HCT116 (cell line): ENCODE results near the gene SLC9B1. TPM values are rescaled to one million over a fixed set of nuclear protein-coding genes. Genes with fewer than 3 reads are reported as not detected.

Source experiments
- ATAC-seq: fragments of 200-7000 bp; cut with Tn5 transposase; 2 replicates; pipeline ENCODE4 v1.9.1; 2020; ENCODE audit warnings: mild to moderate bottlenecking, moderate library complexity
- BruUV-seq: library from RNA; stranded (reverse); fragments of 400-500 nt; replicated peaks from 2 replicates; lab custom pipeline; 2021; lab: Mats Ljungman, UMichigan
- CTCF ChIA-PET: fragments of 300-600 bp; sonication (Branson Sonifier 250); formaldehyde crosslinking; loops from one replicate; lab custom pipeline; 2021; ENCODE audit warnings: antibody characterized with exemption; lab: Charles Lee
- POLR2A ChIA-PET: fragments of 300-600, 350-600 bp; sonication (Branson Sonifier 250); formaldehyde crosslinking; loops from one replicate; lab custom pipeline; 2021; ENCODE audit warnings: antibody characterized with exemption; lab: Charles Lee
- RAD21 ChIA-PET, 2 experiments: fragments of 300-600 bp; sonication (Branson Sonifier 250); formaldehyde crosslinking; loops; one replicate each; lab custom pipeline; 2023; ENCODE audit warnings: low total read pairs in 2 of 2; ENCODE audit not compliant: uncharacterized antibody in 2 of 2, unreplicated experiment in 2 of 2, low non-redundant PET in 1 of 2; lab: Charles Lee
- DNase-seq: peaks from one replicate; pipeline ENCODE4 v3.0.0-alpha.2; 2010; ENCODE audit warnings: low read depth, low spot score
- H2AFZ ChIP-seq: fragments of 200-600 bp; shearing (Covaris generic), sonication (generic); 2 replicates; pipeline ENCODE4 v1.6.1; 2017; ENCODE audit warnings: low read depth, mixed run types, mixed read lengths, antibody characterized with exemption, low read length; ENCODE audit not compliant: poor library complexity, severe bottlenecking
- H3K27ac ChIP-seq: 2 replicates; pipeline ENCODE4 v1.5.1; 2012; ENCODE audit warnings: low read depth, low read length
- H3K27me3 ChIP-seq: fragments of 200-600 bp; sonication (generic); 2 replicates; pipeline ENCODE4 v1.6.1; 2016; ENCODE audit warnings: mixed run types, low read length, mixed read lengths; ENCODE audit not compliant: insufficient read depth
- H3K36me3 ChIP-seq, 2 experiments: fragments of 200-500 bp in 1 of 2; fragments of 200-600 bp in 1 of 2; sonication (Bioruptor generic) in 1 of 2; sonication (generic) in 1 of 2; 2 replicates each; pipeline versions ENCODE4 v1.5.1 to v1.6.1; 2014 to 2016; ENCODE audit warnings: low read length in 2 of 2, inconsistent platforms in 1 of 2, mixed read lengths in 1 of 2, mixed run types in 1 of 2; ENCODE audit not compliant: insufficient read depth in 2 of 2, control insufficient read depth in 1 of 2
- H3K4me1 ChIP-seq, 2 experiments: fragments of 200-600 bp in 1 of 2; sonication (generic) in 1 of 2; 2 replicates each; pipeline versions ENCODE4 v1.5.1 to v1.6.1; 2012 to 2017; ENCODE audit warnings: low read length in 2 of 2, inconsistent platforms in 1 of 2, mild to moderate bottlenecking in 1 of 2, mixed read lengths in 1 of 2, mixed run types in 1 of 2, moderate library complexity in 1 of 2; ENCODE audit not compliant: insufficient read depth in 2 of 2, control insufficient read depth in 1 of 2
- H3K4me2 ChIP-seq: fragments of 200-600 bp; sonication (generic); 2 replicates; pipeline ENCODE4 v1.6.1; 2017; ENCODE audit warnings: mixed run types, low read length, mixed read lengths
- H3K4me3 ChIP-seq, 2 experiments: fragments of 200-600 bp in 1 of 2; sonication (generic) in 1 of 2; replicated peaks in 1 of 2; 2 replicates each; pipeline ENCODE4 v1.5.1; 2011 to 2016; ENCODE audit warnings: low read length in 2 of 2, control low read depth in 1 of 2, low read depth in 1 of 2, mild to moderate bottlenecking in 1 of 2, mixed read lengths in 1 of 2, mixed run types in 1 of 2
- H3K79me2 ChIP-seq: fragments of 200-600 bp; sonication (generic); 2 replicates; pipeline ENCODE4 v1.6.1; 2017; ENCODE audit warnings: mild to moderate bottlenecking, mixed run types, low read length, moderate library complexity, mixed read lengths; ENCODE audit not compliant: insufficient read depth
- H3K9ac ChIP-seq: fragments of 200-600 bp; sonication (generic); 2 replicates; pipeline ENCODE4 v1.6.1; 2016; ENCODE audit warnings: low read length, mixed read lengths
- H3K9me2 ChIP-seq: fragments of 200-600 bp; sonication (generic), shearing (Covaris generic); 2 replicates; pipeline ENCODE4 v1.6.1; 2017; ENCODE audit warnings: mixed run types, mild to moderate bottlenecking, moderate library complexity; ENCODE audit not compliant: insufficient read depth
- H3K9me3 ChIP-seq, 2 experiments: fragments of 200-500 bp in 1 of 2; fragments of 200-600 bp in 1 of 2; sonication (Bioruptor generic) in 1 of 2; sonication (generic) in 1 of 2; 2 replicates each; pipeline ENCODE4 v1.6.1; 2014 to 2017; ENCODE audit warnings: low read length in 2 of 2, mixed read lengths in 2 of 2, inconsistent platforms in 1 of 2, low read depth in 1 of 2, mild to moderate bottlenecking in 1 of 2, mixed run types in 1 of 2, moderate library complexity in 1 of 2; ENCODE audit not compliant: control insufficient read depth in 1 of 2, insufficient read depth in 1 of 2
- H4K20me1 ChIP-seq: fragments of 200-600 bp; sonication (generic), shearing (Covaris generic); 2 replicates; pipeline ENCODE4 v1.6.1; 2017; ENCODE audit warnings: mixed run types, mild to moderate bottlenecking, moderate library complexity; ENCODE audit not compliant: insufficient read depth
- CBX3 ChIP-seq: IDR thresholded peaks from 2 replicates; pipeline ENCODE4 v1.6.1; 2012; ENCODE audit warnings: low read depth
- EZH2 ChIP-seq: fragments of 200-600 bp; sonication (generic); IDR thresholded peaks from 2 replicates; pipeline ENCODE4 v1.6.1; 2017; ENCODE audit warnings: antibody characterized with exemption, mixed run types
- EZH2phosphoT487 ChIP-seq: fragments of 200-600 bp; IDR thresholded peaks from 2 replicates; pipeline ENCODE4 v1.6.1; 2018; ENCODE audit warnings: antibody characterized with exemption, borderline replicate concordance
- POLR2A ChIP-seq: IDR thresholded peaks from 2 replicates; pipeline ENCODE4 v1.7.0; 2011; ENCODE audit warnings: borderline replicate concordance; ENCODE audit not compliant: insufficient read depth, insufficient read length; ENCODE audit errors: extremely low read depth
- POLR2AphosphoS5 ChIP-seq: IDR thresholded peaks from 2 replicates; pipeline ENCODE4 v1.6.1; 2011; ENCODE audit warnings: mild to moderate bottlenecking, low read depth, low read length, moderate library complexity
- RAD21 ChIP-seq: IDR thresholded peaks from 2 replicates; pipeline ENCODE4 v1.6.1; 2012; ENCODE audit warnings: low read depth, mild to moderate bottlenecking
- SIN3A ChIP-seq: IDR thresholded peaks from 2 replicates; pipeline ENCODE4 v1.6.1; 2012; ENCODE audit warnings: low read depth
- SP1 ChIP-seq: IDR thresholded peaks from 2 replicates; pipeline ENCODE4 v1.6.1; 2012; ENCODE audit warnings: low read depth
- SRF ChIP-seq: IDR thresholded peaks from 2 replicates; pipeline ENCODE4 v1.6.1; 2012; ENCODE audit warnings: low read depth
- TCF7L2 ChIP-seq: IDR thresholded peaks from 2 replicates; pipeline ENCODE4 v1.7.0; 2011; ENCODE audit warnings: borderline replicate concordance, inconsistent platforms; ENCODE audit not compliant: insufficient read depth, insufficient read length; ENCODE audit errors: extremely low read depth
- intact Hi-C: fragments of 100-400 bp; cut with micrococcal nuclease; formaldehyde crosslinking; loops from 2 replicates; pipeline ENCODE4 v1.10.0; 2022
- total RNA-seq: library from RNA; stranded (reverse); gene quantifications from one replicate; pipeline ENCODE4 v1.2.1, GENCODE V29; 2021; ENCODE audit not compliant: unreplicated experiment
- TF ChIP-seq, protein P1 (sequence below): IDR thresholded peaks from 2 replicates; pipeline ENCODE4 v1.6.1; 2012

Gene SLC9B1
- total RNA-seq, 1 experiment from 2014 or later, result 0.74 TPM

DNA sequence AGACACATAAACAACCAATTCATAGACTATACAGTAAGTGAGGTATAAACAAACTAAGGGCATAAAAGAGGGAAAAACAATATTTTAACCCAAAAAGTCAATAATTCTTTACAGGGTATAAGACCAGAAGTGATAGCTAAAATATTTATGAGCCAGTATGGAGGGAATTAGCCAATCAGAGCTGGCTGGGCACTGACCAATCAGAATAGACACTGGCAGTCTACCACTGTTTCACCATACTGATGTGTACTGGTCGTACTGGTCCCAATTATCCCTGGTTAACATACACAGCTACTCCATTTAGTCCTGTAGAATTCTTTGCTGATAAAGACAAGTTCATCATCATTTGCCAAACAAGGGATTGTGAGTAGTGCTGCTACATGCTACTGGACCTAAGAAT lies 9.8 kb upstream of the SLC9B1 start:
- Histone ChIP-seq H3K9ac (no peak overlapping the region), H3K4me2 (no peak overlapping the region), H3K27me3 (no peaks in the 10 kb centered on the region), H3K79me2 (no peaks in the 10 kb centered on the region), H3K27ac (no peak overlapping the region), H4K20me1 (no peaks in the 10 kb centered on the region; the same call in 1 of the 2 replicates), H3K4me1 (no peaks in the 10 kb centered on the region), H2AFZ (no peak overlapping the region), H3K4me3 (no peak overlapping the region), H3K9me2 (no peaks in the 10 kb centered on the region)
- ChIA-PET RAD21 (no interaction called here), CTCF (interaction anchor here (0.9 kb wide), 1 partner anchor 598 kb away, joined by 4 read pairs; no protein-coding TSS in a partner anchor)
- no TSS peak for BruUV-seq
- no peak for ATAC-seq
- intact Hi-C loops, result no loop called here
- no peak for TF ChIP-seq RAD21
- TF ChIP-seq POLR2AphosphoS5, result no peak
- TF ChIP-seq POLR2A, result no peak
- no peak for TF ChIP-seq CBX3
- TF ChIP-seq SIN3A, result no peak
- TF ChIP-seq, all 23 proteins: peak for 0
- no peak for DNase-seq
- no peaks in the 10 kb centered on the region for H3K9me3 ChIP-seq
- POLR2A ChIA-PET, result no interaction called here
- no peaks in the 10 kb centered on the region for H3K36me3 ChIP-seq

DNA sequence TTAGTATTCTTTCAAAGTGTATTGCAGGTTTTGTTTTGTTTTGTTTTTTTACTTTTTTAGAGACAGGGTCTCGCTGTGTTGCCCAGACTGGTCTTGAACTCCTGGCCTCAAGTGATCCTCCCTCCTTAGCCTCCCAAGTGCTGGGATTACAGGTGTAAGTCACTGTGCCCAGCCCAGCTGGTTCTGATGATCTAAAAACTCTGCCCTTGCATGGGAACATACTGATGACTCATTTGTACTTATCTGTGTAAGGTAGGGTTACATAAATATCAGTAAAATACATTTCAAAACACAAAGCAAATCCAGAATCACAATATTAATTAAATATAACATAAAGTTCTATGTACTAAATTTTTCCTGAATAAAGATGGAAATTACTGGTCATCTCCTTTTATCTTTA lies 7.4 kb upstream of the SLC9B1 start:
- ChIA-PET RAD21 (no interaction called here), POLR2A (no interaction called here), CTCF (no interaction called here)
- H3K9me2 ChIP-seq, result no peaks in the 10 kb centered on the region
- no peaks in the 10 kb centered on the region for H4K20me1 ChIP-seq
- no peak overlapping the region for H3K27ac ChIP-seq
- H3K27me3 ChIP-seq, result no peaks in the 10 kb centered on the region
- no peak overlapping the region for H3K4me2 ChIP-seq
- DNase-seq (no peak), ATAC-seq (no peak)
- no TSS peak for BruUV-seq
- H3K4me1 ChIP-seq, result no peaks in the 10 kb centered on the region
- no peak overlapping the region for H3K4me3 ChIP-seq
- H2AFZ ChIP-seq, result no peak overlapping the region
- H3K9ac ChIP-seq, result no peak overlapping the region
- intact Hi-C loops, result no loop called here
- no peaks in the 10 kb centered on the region for H3K9me3 ChIP-seq
- no peaks in the 10 kb centered on the region for H3K79me2 ChIP-seq
- TF ChIP-seq EZH2phosphoT487 (no peak), SP1 (no peak), RAD21 (no peak), TCF7L2 (no peak), EZH2 (no peak), SRF (no peak)
- TF ChIP-seq, protein P1, sequence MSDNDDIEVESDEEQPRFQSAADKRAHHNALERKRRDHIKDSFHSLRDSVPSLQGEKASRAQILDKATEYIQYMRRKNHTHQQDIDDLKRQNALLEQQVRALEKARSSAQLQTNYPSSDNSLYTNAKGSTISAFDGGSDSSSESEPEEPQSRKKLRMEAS, result no peak
- no peaks in the 10 kb centered on the region for H3K36me3 ChIP-seq
